EH (cell line): ENCODE results near the gene FOXO3.
"Not testable (repeated sequence)": the region's sequence is repeated elsewhere in the genome, so short reads cannot be mapped to it uniquely, and the experiment has no call there.

Experiments
- DNase-seq: peaks from one replicate; pipeline ENCODE4 v3.0.0-alpha.2; 2015; ENCODE audit warnings: low read depth

FOXO3 gene

GRCh38 chr6:108630050-108630714 is 69.5 kb downstream of the FOXO3 start:
- no peak for DNase-seq

DNA sequence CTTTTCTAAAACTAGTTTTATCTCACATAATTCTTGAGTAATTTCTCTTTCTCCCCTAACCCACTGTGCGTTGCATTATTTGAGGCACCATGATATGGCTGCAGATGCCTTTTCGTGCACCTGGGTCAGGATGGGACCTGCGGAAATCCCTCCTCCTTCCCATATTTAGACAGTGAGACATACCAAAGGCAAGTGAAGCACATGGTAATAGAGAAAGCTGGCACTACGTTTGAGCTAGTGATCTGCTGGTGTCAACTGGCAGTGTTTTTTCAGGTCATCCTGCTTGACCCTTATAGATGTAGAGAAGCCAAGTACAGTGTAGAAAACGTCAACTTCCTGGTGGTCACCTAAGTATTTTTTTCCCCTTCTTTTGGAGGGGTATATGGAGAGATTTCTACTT is 71.7 kb downstream of the FOXO3 start:
- DNase-seq = no peak

DNA sequence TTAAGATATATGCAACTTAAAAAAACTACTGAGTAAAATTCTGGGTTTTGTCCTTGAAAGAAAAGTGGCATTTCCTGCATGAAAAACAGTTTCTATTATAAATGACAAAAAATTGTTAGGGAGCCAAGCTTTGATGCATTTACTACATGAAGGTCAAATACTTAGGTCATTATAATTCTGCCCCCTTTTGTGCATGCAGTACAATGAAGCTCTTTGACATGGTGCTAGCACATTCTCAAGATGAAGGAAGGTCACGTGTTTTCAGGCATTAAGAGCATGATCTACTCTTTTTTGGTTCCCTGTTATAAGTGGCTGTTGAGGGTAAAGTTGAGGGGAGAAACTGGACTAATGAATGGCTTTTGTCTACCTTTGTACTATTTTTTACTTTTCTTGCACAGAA is 72.7 kb downstream of the FOXO3 start:
- no peak for DNase-seq

- DNase-seq = no peak
Measured at GRCh38 chr6:108635505-108636226, 74.9 kb downstream of the FOXO3 start.

DNA sequence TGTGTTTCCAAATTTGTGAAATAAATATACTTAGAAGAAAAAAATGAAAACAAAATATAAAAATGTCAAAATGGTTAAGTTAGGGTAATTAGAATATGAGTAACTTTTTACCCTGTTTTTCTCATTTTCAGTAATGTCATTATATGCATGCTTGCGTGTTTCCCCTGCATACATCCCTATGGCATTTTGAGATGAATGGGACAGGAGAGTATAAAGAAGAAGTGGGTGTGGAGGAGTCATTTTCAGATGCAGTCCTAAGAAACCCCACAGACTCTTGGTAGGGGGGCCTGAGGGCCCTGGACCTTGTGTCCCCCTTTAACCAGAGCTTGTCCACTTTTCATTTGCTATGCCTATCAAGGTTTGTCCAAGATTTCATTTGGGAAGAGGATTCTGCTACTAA is 77.2 kb downstream of the FOXO3 start:
- no peak for DNase-seq

DNA sequence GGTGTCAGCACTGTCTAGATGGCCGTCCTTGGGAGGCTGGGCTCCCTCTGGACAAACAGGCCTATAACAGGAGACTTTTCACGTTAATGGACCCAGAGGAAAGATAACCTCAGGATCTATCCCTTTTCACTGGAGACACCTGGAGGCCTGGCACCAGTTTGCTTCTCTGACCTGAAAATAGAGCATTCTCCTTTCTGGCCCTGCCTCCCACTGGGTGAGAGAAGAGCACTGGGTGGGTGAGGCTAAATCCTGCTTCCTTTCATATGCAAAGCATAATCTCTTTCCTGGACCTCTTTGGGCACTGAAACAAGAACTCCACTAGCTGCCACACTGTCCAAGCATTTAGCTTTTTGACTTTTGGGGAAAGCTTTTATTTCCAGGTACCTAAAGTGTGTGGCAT is 78.3 kb downstream of the FOXO3 start:
- no peak for DNase-seq

GRCh38 chr6:108640104-108640503 is 79.4 kb downstream of the FOXO3 start:
- DNase-seq = no peak

GRCh38 chr6:108643184-108643583 is 82.5 kb downstream of the FOXO3 start:
- no peak for DNase-seq

DNA sequence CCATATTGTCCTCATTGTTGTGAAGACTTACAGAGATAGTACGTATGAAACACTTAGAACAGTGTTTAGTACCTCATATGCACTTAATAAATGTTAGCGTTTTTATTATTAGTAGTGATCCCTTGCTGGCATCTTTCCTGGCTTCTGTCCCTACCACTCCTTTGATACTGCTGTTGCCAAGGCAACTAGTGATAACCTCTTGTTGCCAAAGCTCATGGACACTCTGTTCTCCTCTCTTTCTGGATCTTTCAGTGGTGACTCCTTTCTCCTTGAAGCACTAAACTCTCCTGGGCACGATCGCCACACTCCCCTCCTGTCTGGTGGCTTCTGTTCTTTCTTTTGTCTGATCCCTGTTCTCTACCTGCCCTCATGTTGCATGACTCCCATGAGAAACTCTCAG is 83.5 kb downstream of the FOXO3 start:
- no peak for DNase-seq

- DNase-seq = no peak
Measured at GRCh38 chr6:108648191-108648590, 87.5 kb downstream of the FOXO3 start.

- DNase-seq = no peak
Measured at GRCh38 chr6:108650325-108650724, 89.6 kb downstream of the FOXO3 start.

GRCh38 chr6:108650781-108651180 is 90.1 kb downstream of the FOXO3 start:
- peak; percentile 72 for DNase-seq

DNA sequence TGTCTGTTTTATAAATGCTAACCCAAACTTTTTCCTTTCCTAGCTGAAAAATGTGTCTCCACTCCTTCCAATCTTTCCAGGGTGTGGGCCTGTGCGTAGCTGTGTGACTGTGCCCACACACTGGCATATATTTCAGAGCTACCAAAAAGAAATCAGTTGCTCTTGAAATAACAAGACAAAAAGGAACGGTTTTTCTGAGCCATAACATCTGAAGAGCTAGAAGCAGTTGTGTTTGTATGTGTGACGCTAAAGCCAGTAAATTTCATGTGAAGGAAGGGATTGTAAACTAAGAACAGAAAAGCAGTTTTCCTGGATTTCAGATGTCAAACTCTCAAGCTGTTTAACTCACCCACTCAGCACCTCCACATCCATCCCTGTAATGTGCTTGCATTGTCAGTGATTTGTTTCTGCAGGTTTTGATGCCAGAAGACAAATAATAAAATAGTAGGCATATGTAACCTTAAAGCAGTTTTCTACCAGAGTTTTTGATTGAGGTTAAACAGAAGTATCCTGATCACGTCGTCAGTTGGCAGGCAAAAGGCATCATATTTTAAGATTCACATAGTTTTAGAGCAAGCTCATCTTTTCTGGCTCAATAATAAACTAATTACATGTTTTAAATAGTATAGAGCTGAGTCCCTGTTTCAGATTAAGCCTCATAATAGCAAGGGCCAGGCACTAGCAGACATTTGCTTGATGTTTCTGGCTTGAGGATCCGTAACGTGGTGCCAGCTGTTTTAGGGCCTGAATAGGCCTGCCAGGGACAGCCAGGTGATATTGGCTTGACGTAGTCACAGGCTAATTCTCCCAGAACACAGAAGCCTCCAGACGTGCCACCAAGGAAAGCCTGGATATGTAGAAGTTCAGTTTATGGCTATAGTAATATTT is 90.9 kb downstream of the FOXO3 start:
- DNase-seq = peak; percentile 92

GRCh38 chr6:108652375-108652774 is 91.7 kb downstream of the FOXO3 start:
- no peak for DNase-seq

DNA sequence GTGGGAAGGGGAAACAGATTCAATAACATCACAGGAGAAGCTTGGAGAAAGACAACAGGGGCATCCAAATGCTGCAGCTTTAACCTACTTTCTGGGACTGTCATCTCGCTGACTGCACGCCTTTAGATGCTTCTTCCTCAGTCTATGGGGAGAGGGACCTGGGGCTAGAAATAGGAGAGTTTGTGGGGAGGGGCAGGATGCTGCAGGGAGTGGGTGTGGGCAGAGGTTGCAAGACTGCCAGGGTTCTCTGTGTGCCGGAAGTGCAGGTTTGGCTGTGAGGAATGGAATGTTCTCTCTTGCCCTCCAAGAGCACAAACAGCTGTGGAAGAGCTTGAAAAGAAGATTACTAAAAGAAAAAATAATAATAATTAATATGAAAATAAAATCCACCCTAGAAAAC is 93.2 kb downstream of the FOXO3 start:
- DNase-seq = peak; percentile 50

DNA sequence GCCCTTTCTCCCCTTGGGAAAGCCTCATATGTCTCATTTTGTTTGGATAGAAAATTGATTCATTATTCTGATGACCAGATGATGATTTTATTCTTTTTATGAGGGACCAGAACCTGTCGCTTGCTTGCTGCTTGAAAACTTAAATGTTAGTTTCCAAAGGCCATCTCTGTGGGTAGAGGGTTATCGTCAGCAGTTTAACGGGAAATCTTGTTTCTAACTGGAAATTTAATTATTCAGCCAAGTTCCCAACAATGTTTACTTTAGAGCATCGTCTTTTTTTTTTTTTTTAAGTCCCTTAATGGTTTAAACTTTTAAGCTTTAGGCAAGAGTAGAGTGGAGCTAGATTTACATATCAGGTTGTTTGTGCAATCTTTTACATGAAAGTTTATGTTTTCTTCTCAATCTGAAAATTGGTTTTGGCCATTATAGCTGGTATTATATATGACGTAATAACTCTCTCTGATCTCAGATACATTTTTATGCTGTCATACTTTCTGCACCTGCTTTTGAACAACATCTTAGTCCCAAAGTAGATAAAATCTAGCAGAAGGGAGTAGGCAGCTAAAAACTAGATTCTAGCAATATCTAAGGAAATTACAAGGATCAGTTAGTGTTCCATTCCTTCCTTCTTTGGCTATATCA is 93.9 kb downstream of the FOXO3 start:
- no peak for DNase-seq

- peak; percentile 80 for DNase-seq
Measured at GRCh38 chr6:108655806-108656651, 95.3 kb downstream of the FOXO3 start.

DNA sequence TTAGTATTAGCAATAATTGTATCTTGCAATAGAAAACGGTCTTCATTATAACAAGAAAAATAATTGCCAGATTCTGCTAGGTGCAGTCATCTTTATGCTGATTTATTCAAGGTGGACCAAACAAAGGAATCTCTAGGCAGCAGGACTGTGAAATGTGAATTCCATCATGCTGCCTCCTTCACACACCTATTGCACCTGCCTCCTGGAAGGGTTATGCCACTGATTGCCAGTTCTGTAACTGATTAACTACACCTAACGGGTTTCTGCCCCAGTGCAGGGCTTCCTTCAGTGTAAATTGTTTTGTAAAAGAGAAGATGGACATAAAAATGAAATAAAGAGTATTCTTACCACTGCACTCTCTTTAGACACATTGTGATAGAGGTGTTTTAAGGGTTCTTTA is 96.1 kb downstream of the FOXO3 start:
- DNase-seq = no peak

DNA sequence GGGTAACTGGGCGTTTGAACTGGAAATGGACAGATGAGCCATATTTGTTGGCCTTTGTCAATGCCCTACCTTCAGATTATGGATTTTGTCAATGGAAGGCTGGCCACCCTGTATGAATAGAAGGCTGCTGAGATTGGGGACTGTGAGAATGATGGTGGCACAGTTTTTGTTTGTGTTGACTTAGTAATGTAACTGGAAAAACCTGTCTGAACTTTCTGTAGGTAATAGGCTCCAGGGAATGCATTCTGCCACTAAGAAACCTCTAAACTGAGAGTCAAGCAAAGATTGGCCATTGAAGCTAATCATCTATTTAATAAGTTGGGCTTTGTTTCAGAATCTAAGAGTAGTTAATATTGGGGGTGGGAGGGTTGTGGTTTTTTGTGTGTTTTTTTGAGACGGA is 97.5 kb downstream of the FOXO3 start:
- no peak for DNase-seq

DNA sequence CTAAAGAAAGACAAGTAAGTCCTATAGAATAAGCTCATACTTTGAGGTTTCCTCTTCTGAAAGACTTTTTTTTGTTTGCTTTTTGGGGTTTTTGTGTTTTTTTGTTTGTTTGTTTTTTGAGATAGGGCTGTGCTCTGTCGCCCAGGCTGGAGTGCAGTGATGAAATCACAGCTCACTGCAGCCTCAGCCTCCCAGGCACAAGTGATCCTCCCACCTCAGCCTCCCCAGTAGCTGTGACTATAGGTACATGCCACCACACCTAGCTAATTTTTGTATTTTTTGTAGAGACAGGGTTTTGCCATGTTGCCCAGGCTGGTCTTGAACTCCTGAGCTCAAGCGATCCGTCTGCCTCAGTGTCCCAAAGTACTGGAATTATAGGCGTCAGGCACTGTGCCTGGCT is 98.1 kb downstream of the FOXO3 start:
- not testable (repeated sequence) for DNase-seq

- DNase-seq = no peak
Measured at GRCh38 chr6:108660251-108660650, 99.5 kb downstream of the FOXO3 start.
